H1 (cell line): ENCODE results near the gene SPDYE2. TPM values are rescaled to one million over a fixed set of nuclear protein-coding genes. Genes with fewer than 3 reads are reported as not detected.
"Not testable (repeated sequence)": the region's sequence is repeated elsewhere in the genome, so short reads cannot be mapped to it uniquely, and the experiment has no call there.

ENCODE experiments used
- CTCF ChIA-PET: fragments of 300-600 bp; sonication (Branson Sonifier 250); formaldehyde crosslinking; loops from one replicate; lab custom pipeline; 2021; ENCODE audit not compliant: partially characterized antibody; lab: Charles Lee
- POLR2A ChIA-PET: fragments of 300-600 bp; sonication (Branson Sonifier 250); formaldehyde crosslinking; loops from one replicate; lab custom pipeline; 2021; ENCODE audit warnings: inconsistent platforms; ENCODE audit not compliant: partially characterized antibody; lab: Charles Lee
- DNase-seq, 2 experiments: peaks; one replicate each; pipeline versions ENCODE4 v3.0.0 to v3.0.0-alpha.2; 2010 to 2022; ENCODE audit warnings: low spot score in 2 of 2, low read depth in 1 of 2, mixed read lengths in 1 of 2
- FAIRE-seq: peaks from 2 replicates; lab custom pipeline; 2011; peaks lifted over from hg19 to GRCh38; lab: Jason Lieb, UNC
- H2AFZ ChIP-seq: 2 replicates; pipeline ENCODE4 v1.8.1; 2012; ENCODE audit warnings: low read length, inconsistent platforms
- H2AK5ac ChIP-seq: 2 replicates; pipeline ENCODE4 v1.6.1; 2013; ENCODE audit warnings: low read depth, low read length
- H2BK120ac ChIP-seq: replicated peaks from 2 replicates; pipeline ENCODE3; 2013; ENCODE audit warnings: low read depth, low read length, inconsistent platforms
- H2BK12ac ChIP-seq: 2 replicates; pipeline ENCODE4 v1.6.1; 2013; ENCODE audit warnings: low read depth, low read length
- H2BK15ac ChIP-seq: 2 replicates; pipeline ENCODE4 v1.6.1; 2013; ENCODE audit warnings: low read length
- H2BK20ac ChIP-seq: 2 replicates; pipeline ENCODE4 v1.6.1; 2013; ENCODE audit warnings: low read length
- H2BK5ac ChIP-seq: 2 replicates; pipeline ENCODE4 v1.6.1; 2013; ENCODE audit warnings: low read depth, low read length
- H3K14ac ChIP-seq: 2 replicates; pipeline ENCODE4 v1.6.1; 2013; ENCODE audit warnings: inconsistent platforms; ENCODE audit not compliant: insufficient read length
- H3K18ac ChIP-seq: 2 replicates; pipeline ENCODE4 v1.6.1; 2013; ENCODE audit warnings: low read length; ENCODE audit errors: extremely low read depth
- H3K23ac ChIP-seq: 2 replicates; pipeline ENCODE4 v1.6.1; 2013; ENCODE audit warnings: inconsistent platforms; ENCODE audit not compliant: insufficient read length
- H3K23me2 ChIP-seq: 2 replicates; pipeline ENCODE4 v1.6.1; 2013; ENCODE audit warnings: low read depth, low read length
- H3K27ac ChIP-seq: 2 replicates; pipeline ENCODE4 v1.6.1; 2011; ENCODE audit warnings: low read depth, low read length, inconsistent platforms
- H3K27me3 ChIP-seq, 4 experiments: replicated peaks in 1 of 4; 1 replicate in 1 of 4; 2 replicates in 3 of 4; pipeline versions ENCODE4 v1.6.1 to v1.8.1; 2011 to 2013; ENCODE audit warnings: low read length in 3 of 4, mild to moderate bottlenecking in 3 of 4, inconsistent platforms in 2 of 4, mixed read lengths in 2 of 4, moderate library complexity in 1 of 4; ENCODE audit not compliant: control insufficient read depth in 3 of 4, insufficient read depth in 3 of 4; ENCODE audit errors: extremely low read depth in 1 of 4
- H3K36me3 ChIP-seq, 4 experiments: 2 replicates each; pipeline versions ENCODE4 v1.6.1 to v1.8.1; 2011 to 2013; ENCODE audit warnings: mild to moderate bottlenecking in 4 of 4, low read length in 3 of 4, moderate library complexity in 2 of 4, control low read depth in 1 of 4, inconsistent platforms in 1 of 4; ENCODE audit not compliant: insufficient read depth in 4 of 4, control insufficient read depth in 2 of 4
- H3K4ac ChIP-seq: replicated peaks from 2 replicates; pipeline ENCODE3; 2013; ENCODE audit warnings: low read length, low read depth, mixed read lengths, inconsistent platforms; ENCODE audit not compliant: insufficient read length
- H3K4me1 ChIP-seq, 4 experiments: replicated peaks in 1 of 4; 1 replicate in 1 of 4; 2 replicates in 3 of 4; pipeline versions ENCODE4 v1.6.1 to v1.8.1; 2011 to 2013; ENCODE audit warnings: low read length in 3 of 4, inconsistent platforms in 2 of 4, mixed read lengths in 1 of 4; ENCODE audit not compliant: insufficient read depth in 4 of 4, control insufficient read depth in 3 of 4
- H3K4me2 ChIP-seq, 2 experiments: 2 replicates each; pipeline versions ENCODE4 v1.6.1 to v1.8.1; 2011 to 2013; ENCODE audit warnings: low read depth in 2 of 2, low read length in 2 of 2, control low read depth in 1 of 2, inconsistent platforms in 1 of 2, mild to moderate bottlenecking in 1 of 2; ENCODE audit not compliant: insufficient read depth in 1 of 2
- H3K4me3 ChIP-seq, 4 experiments: fragments of 200-600, 300-600 bp in 1 of 4; sonication (generic), shearing (Covaris generic), sonication (Bioruptor Twin) in 1 of 4; 2 replicates each; pipeline versions ENCODE4 v1.5.1 to v1.8.1; 2011 to 2016; ENCODE audit warnings: low read length in 4 of 4, low read depth in 3 of 4, control low read depth in 2 of 4, inconsistent platforms in 2 of 4, mild to moderate bottlenecking in 2 of 4, mixed read lengths in 1 of 4, moderate library complexity in 1 of 4; ENCODE audit not compliant: insufficient read depth in 2 of 4; ENCODE audit errors: extremely low read depth in 1 of 4
- H3K56ac ChIP-seq: replicated peaks from 2 replicates; pipeline ENCODE3; 2013; ENCODE audit warnings: low read depth, mild to moderate bottlenecking, mixed read lengths, low read length, inconsistent platforms; ENCODE audit not compliant: insufficient read length
- H3K79me1 ChIP-seq: 2 replicates; pipeline ENCODE4 v1.6.1; 2013; ENCODE audit warnings: low read depth, low read length, control low read depth
- H3K79me2 ChIP-seq, 2 experiments: 2 replicates each; pipeline versions ENCODE4 v1.6.1 to v1.8.1; 2012 to 2013; ENCODE audit warnings: low read length in 2 of 2, mild to moderate bottlenecking in 2 of 2, inconsistent platforms in 1 of 2; ENCODE audit not compliant: insufficient read depth in 2 of 2, control insufficient read depth in 1 of 2
- H3K9ac ChIP-seq, 4 experiments: replicated peaks in 1 of 4; 1 replicate in 1 of 4; 2 replicates in 3 of 4; pipeline versions ENCODE4 v1.6.1 to v1.8.1; 2011 to 2013; ENCODE audit warnings: low read depth in 3 of 4, low read length in 3 of 4, control low read depth in 2 of 4, mild to moderate bottlenecking in 2 of 4, moderate library complexity in 2 of 4, inconsistent platforms in 1 of 4; ENCODE audit errors: extremely low read depth in 1 of 4
- H3K9me3 ChIP-seq, 2 experiments: 2 replicates each; pipeline versions ENCODE4 v1.6.1 to v1.8.1; 2012 to 2013; ENCODE audit warnings: mild to moderate bottlenecking in 2 of 2, moderate library complexity in 2 of 2, control low read depth in 1 of 2, inconsistent platforms in 1 of 2, low read depth in 1 of 2, low read length in 1 of 2, mixed read lengths in 1 of 2; ENCODE audit not compliant: insufficient read depth in 2 of 2
- H4K20me1 ChIP-seq, 2 experiments: replicated peaks in 1 of 2; 2 replicates each; pipeline versions ENCODE3 to v1.8.1; 2011 to 2013; ENCODE audit warnings: inconsistent platforms in 2 of 2, low read length in 2 of 2, mild to moderate bottlenecking in 1 of 2; ENCODE audit not compliant: insufficient read depth in 2 of 2, control insufficient read depth in 1 of 2
- H4K5ac ChIP-seq: 2 replicates; pipeline ENCODE4 v1.6.1; 2013; ENCODE audit warnings: low read length, low read depth, mixed read lengths, inconsistent platforms; ENCODE audit not compliant: insufficient read length
- H4K8ac ChIP-seq: 2 replicates; pipeline ENCODE4 v1.8.0; 2013; ENCODE audit warnings: mild to moderate bottlenecking, moderate library complexity, low read length, inconsistent platforms; ENCODE audit not compliant: insufficient read depth; ENCODE audit errors: extremely low read depth
- H4K91ac ChIP-seq: replicated peaks from 2 replicates; pipeline ENCODE3; 2013; ENCODE audit warnings: low read length, mixed read lengths, inconsistent platforms; ENCODE audit not compliant: insufficient read length
- WGBS, 2 experiments: shearing (Covaris generic) in 1 of 2; methylation state at CpG; one replicate each; pipeline versions ENCODE4 v1.1.6 to v1.1.7; 2013 to 2015; ENCODE audit warnings: low lambda C conversion rate in 2 of 2, mixed read lengths in 2 of 2, inconsistent platforms in 1 of 2, low coverage in 1 of 2, missing lambda C conversion rate in 1 of 2; ENCODE audit not compliant: insufficient replicate concordance in 2 of 2, insufficient coverage in 1 of 2, insufficient read length in 1 of 2; ENCODE audit errors: extremely low coverage in 1 of 2, missing lambda C conversion rate in 1 of 2; 5-methylcytosine and 5-hydroxymethylcytosine counted together
- polyA plus RNA-seq, 7 experiments: library from polyadenylated mRNA; depleted of rRNA in 3 of 7; stranded (reverse) in 5 of 7; unstranded in 2 of 7; fragments of >200 nt in 5 of 7; fragments of 200-250 nt in 2 of 7; gene quantifications; 1 replicate in 5 of 7; 2 replicates in 1 of 7; 4 replicates in 1 of 7; pipeline versions ENCODE4 v1.2.1 to v1.2.3, GENCODE V29; 2011 to 2013; ENCODE audit warnings: missing spikeins in 2 of 7, mixed read lengths in 2 of 7
- total RNA-seq: library from RNA; stranded (reverse); fragmentation: NEBNext Ultra II Directional; extraction: Animal tissue kit (Norgen Biotek cat#: 25700); gene quantifications from 2 replicates; pipeline ENCODE4 v1.2.1, GENCODE V29; 2021

Gene SPDYE2
- total and polyA plus RNA-seq, 2 of the 8 experiments (the other 6 are each of a cell fraction or from before 2014, with no cell fraction given) = not detected

GRCh38 chr7:102606848-102607247 lies 55.8 kb downstream of the SPDYE2 start:
- H3K4me2 ChIP-seq, H3K79me1 ChIP-seq, H3K18ac ChIP-seq, H2BK20ac ChIP-seq, H2AFZ ChIP-seq, H3K27ac ChIP-seq, H2BK15ac ChIP-seq, H3K4ac ChIP-seq, H3K9ac ChIP-seq, H2BK120ac ChIP-seq, H3K56ac ChIP-seq, H3K79me2 ChIP-seq, H4K20me1 ChIP-seq, DNase-seq, H4K91ac ChIP-seq, H3K4me3 ChIP-seq, H2BK5ac ChIP-seq, H2AK5ac ChIP-seq, H4K8ac ChIP-seq, FAIRE-seq, H2BK12ac ChIP-seq, H3K23me2 ChIP-seq, POLR2A ChIA-PET, H3K36me3 ChIP-seq, H3K14ac ChIP-seq, H3K9me3 ChIP-seq, CTCF ChIA-PET, H3K4me1 ChIP-seq, H3K23ac ChIP-seq, H4K5ac ChIP-seq, H3K27me3 ChIP-seq: not testable (repeated sequence)
- WGBS, 2 experiments = no CpG with 5 or more reads among the region's 5 CpGs

- H2AK5ac ChIP-seq, H3K27me3 ChIP-seq, H2BK15ac ChIP-seq, H3K23me2 ChIP-seq, H4K91ac ChIP-seq, H4K8ac ChIP-seq, H3K4me3 ChIP-seq, H2BK5ac ChIP-seq, H3K56ac ChIP-seq, H3K79me2 ChIP-seq, H3K4ac ChIP-seq, H3K4me2 ChIP-seq, H3K4me1 ChIP-seq, H3K79me1 ChIP-seq, FAIRE-seq, POLR2A ChIA-PET, H2BK120ac ChIP-seq, H2BK20ac ChIP-seq, H3K36me3 ChIP-seq, H3K27ac ChIP-seq, H3K18ac ChIP-seq, H3K9ac ChIP-seq, DNase-seq, CTCF ChIA-PET, H2BK12ac ChIP-seq, H2AFZ ChIP-seq, H3K14ac ChIP-seq, H4K20me1 ChIP-seq, H4K5ac ChIP-seq, H3K23ac ChIP-seq, H3K9me3 ChIP-seq: not testable (repeated sequence)
- 89% methylated on average over 6 of the region's 10 CpGs; no CpG with 5 or more reads in 1 of the 2 experiments for WGBS, 2 experiments
Observed at GRCh38 chr7:102609734-102610133, 58.7 kb downstream of the SPDYE2 start.
